ENCODE data around the gene HBEGF. TPM values are rescaled to one million over a fixed set of nuclear protein-coding genes. Genes with fewer than 3 reads are reported as not detected.

The HBEGF gene
- total RNA-seq, 1 donor from 2014 or later = 44.3 TPM

GRCh38 chr5:140340605-140341121 lies 5.7 kb downstream of the HBEGF start:
- H3K27ac ChIP-seq = no peak overlapping the region

DNA sequence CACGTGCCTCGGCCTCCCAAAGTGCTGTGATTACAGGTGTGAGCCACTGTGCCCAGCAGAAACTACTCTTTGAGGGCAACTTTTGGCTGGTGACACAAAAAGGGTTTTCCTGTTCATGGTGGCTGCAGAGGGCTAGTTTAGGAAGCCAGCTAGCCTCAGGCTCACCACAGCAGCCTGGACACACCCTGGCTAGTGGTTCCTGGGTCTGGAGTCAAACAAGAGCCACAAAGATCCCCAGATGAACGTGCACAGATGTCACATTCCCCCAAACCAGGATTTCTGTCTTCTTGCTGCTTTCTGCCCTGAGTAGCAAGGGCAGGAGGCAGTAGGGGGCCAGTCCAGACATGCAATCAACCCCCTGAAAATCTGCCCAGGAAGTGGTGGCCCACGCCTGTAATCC lies 6.8 kb downstream of the HBEGF start:
- no peak overlapping the region for H3K27ac ChIP-seq
- H3K9me3 ChIP-seq = no peaks in the 10 kb centered on the region
- no peaks in the 10 kb centered on the region for H3K27me3 ChIP-seq
- no peak for ATAC-seq
- no peak for DNase-seq
- intact Hi-C loops (cut with DNase I) = no loop called here
- H3K36me3 ChIP-seq = peaks cover 5% of the 10 kb centered on the region
- H3K4me1 ChIP-seq = peaks cover 59% of the 10 kb centered on the region
- TF ChIP-seq CTCF (IDR thresholded peaks at IDR 0.05) = no peak
- no peak overlapping the region for H3K4me3 ChIP-seq

More at GRCh38 chr5:140340605-140341121, 5.7 kb downstream of the HBEGF start:
- Histone ChIP-seq H3K36me3 (no peaks in the 10 kb centered on the region), H3K9me3 (no peaks in the 10 kb centered on the region), H3K4me3 (no peak overlapping the region), H3K27me3 (no peaks in the 10 kb centered on the region), H3K4me1 (peaks cover 65% of the 10 kb centered on the region)
- intact Hi-C loops (cut with DNase I) = no loop called here
- DNase-seq (no peak), ATAC-seq (no peak)
- TF ChIP-seq CTCF (IDR thresholded peaks at IDR 0.05) = no peak

- TF ChIP-seq CTCF (IDR thresholded peaks at IDR 0.05) = no peak
- ATAC-seq (peak; percentile 12), DNase-seq (no peak)
- no peak overlapping the region for H3K27ac ChIP-seq
- H3K9me3 ChIP-seq = no peaks in the 10 kb centered on the region
- H3K4me1 ChIP-seq = peaks cover 51% of the 10 kb centered on the region
- H3K36me3 ChIP-seq = peaks cover 12% of the 10 kb centered on the region
- intact Hi-C loops (cut with DNase I) = no loop called here
- no peaks in the 10 kb centered on the region for H3K27me3 ChIP-seq
- H3K4me3 ChIP-seq = no peak overlapping the region
Measured at GRCh38 chr5:140338908-140339307, 7.5 kb downstream of the HBEGF start.

DNA sequence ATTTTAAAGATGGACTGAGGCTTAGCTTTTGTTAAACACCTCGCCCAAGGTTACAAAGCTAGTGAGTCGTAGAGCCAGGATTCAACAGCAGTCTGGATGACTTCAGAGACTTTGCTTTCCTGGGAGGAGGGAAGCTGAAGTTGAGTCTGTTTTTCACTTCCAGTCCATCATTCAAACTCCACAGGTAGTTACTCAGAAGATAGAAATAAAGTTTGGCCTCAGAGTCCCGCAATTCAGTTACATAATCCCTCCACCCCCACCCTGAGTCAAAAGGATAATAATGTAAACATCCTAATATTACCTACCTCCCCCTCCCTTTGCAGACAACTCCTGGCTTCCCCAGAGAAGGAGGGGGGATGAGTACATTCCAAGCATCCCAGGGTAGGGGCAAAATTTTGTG lies 8.1 kb downstream of the HBEGF start:
- H3K36me3 ChIP-seq = peaks cover 18% of the 10 kb centered on the region

GRCh38 chr5:140337880-140338279 lies 8.5 kb downstream of the HBEGF start:
- DNase-seq = no peak
- intact Hi-C loops (cut with DNase I) = no loop called here
- H3K4me1 ChIP-seq = peaks cover 41% of the 10 kb centered on the region
- no peak overlapping the region for H3K27ac ChIP-seq
- H3K27me3 ChIP-seq = no peaks in the 10 kb centered on the region
- H3K36me3 ChIP-seq = peaks cover 22% of the 10 kb centered on the region
- no peak for ATAC-seq
- no peak overlapping the region for H3K4me3 ChIP-seq
- no peak for TF ChIP-seq CTCF (IDR thresholded peaks at IDR 0.05)
- H3K9me3 ChIP-seq = no peaks in the 10 kb centered on the region

More for the DNA sequence above, 8.1 kb downstream of the HBEGF start:
- H3K27me3 ChIP-seq = no peaks in the 10 kb centered on the region
- no peak overlapping the region for H3K27ac ChIP-seq
- H3K9me3 ChIP-seq = no peaks in the 10 kb centered on the region
- DNase-seq = no peak
- H3K4me1 ChIP-seq = peaks cover 46% of the 10 kb centered on the region
- TF ChIP-seq CTCF (IDR thresholded peaks at IDR 0.05) = no peak
- no peak for ATAC-seq
- intact Hi-C loops (cut with DNase I) = no loop called here
- H3K4me3 ChIP-seq = no peak overlapping the region

DNA sequence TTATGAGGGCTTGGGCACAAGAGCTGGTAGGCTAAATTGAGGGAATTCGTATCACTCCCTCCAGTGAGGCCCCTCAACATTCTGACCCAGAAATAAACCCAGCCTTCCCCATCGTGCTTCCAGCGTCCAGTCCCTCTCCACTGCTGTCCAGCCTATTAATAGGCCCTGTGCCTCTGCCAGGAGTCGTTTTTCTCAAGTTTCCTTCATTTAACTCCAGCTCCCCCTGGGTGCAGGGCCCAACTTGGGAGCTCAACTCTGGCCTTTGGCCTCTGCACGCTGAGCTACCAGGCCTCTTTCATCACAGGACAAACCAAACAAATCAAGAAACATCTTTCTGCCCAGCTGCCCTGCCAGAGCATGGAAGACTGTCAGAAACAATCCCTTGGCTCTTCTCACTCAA lies 10.0 kb downstream of the HBEGF start:
- Histone ChIP-seq H3K36me3 (peaks cover 32% of the 10 kb centered on the region), H3K4me3 (no peak overlapping the region), H3K4me1 (peaks cover 29% of the 10 kb centered on the region), H3K27ac (peak overlapping the region; percentile 42), H3K27me3 (no peaks in the 10 kb centered on the region), H3K9me3 (no peaks in the 10 kb centered on the region)
- ATAC-seq (peak; percentile 37), DNase-seq (peak; percentile 59)
- TF ChIP-seq CTCF (IDR thresholded peaks at IDR 0.05) = no peak
- intact Hi-C loops (cut with DNase I) = no loop called here
